GM06990 (cell line): ENCODE measurements around the gene SPOP.

Experiments
- DNase-seq: peaks from one replicate; pipeline ENCODE4 v3.0.0-alpha.2; 2011; ENCODE audit not compliant: insufficient read length; ENCODE audit errors: extremely low read depth
- H3K27me3 ChIP-seq: replicated peaks from 2 replicates; pipeline ENCODE4 v1.6.0; 2011; ENCODE audit warnings: low read length; ENCODE audit not compliant: control insufficient read depth, insufficient read depth
- H3K36me3 ChIP-seq: 2 replicates; pipeline ENCODE4 v1.5.1; 2011; ENCODE audit warnings: low read length; ENCODE audit not compliant: control insufficient read depth, insufficient read depth
- H3K4me3 ChIP-seq: replicated peaks from 2 replicates; pipeline ENCODE4 v1.5.1; 2011; ENCODE audit warnings: low read depth, mild to moderate bottlenecking, control low read depth, low read length
- CTCF ChIP-seq: IDR thresholded peaks from 2 replicates; pipeline ENCODE4 v1.5.1; 2011; ENCODE audit warnings: low read length, control low read depth, mild to moderate bottlenecking, inconsistent platforms; ENCODE audit not compliant: insufficient read depth, poor library complexity, severe bottlenecking

Gene SPOP

GRCh38 chr17:49588312-49588711 lies 89.6 kb downstream of the SPOP start:
- TF ChIP-seq CTCF: no peak
- H3K4me3 ChIP-seq: no peak overlapping the region
- no peak for DNase-seq
- H3K27me3 ChIP-seq: no peaks in the 10 kb centered on the region
- H3K36me3 ChIP-seq: no peaks in the 10 kb centered on the region; the same call in 1 of the 2 replicates

GRCh38 chr17:49587366-49588073 lies 90.4 kb downstream of the SPOP start:
- no peaks in the 10 kb centered on the region for H3K27me3 ChIP-seq
- no peak for TF ChIP-seq CTCF
- no peak overlapping the region for H3K4me3 ChIP-seq
- no peaks in the 10 kb centered on the region; the same call in 1 of the 2 replicates for H3K36me3 ChIP-seq
- no peak for DNase-seq

GRCh38 chr17:49585422-49586027 lies 92.4 kb downstream of the SPOP start:
- no peak for DNase-seq
- no peak for TF ChIP-seq CTCF
- no peaks in the 10 kb centered on the region; the same call in 1 of the 2 replicates for H3K36me3 ChIP-seq
- H3K4me3 ChIP-seq: no peak overlapping the region
- no peaks in the 10 kb centered on the region for H3K27me3 ChIP-seq

GRCh38 chr17:49583889-49584288 lies 94.0 kb downstream of the SPOP start:
- Histone ChIP-seq H3K4me3 (no peak overlapping the region), H3K27me3 (no peaks in the 10 kb centered on the region), H3K36me3 (no peaks in the 10 kb centered on the region; the same call in 1 of the 2 replicates)
- no peak for DNase-seq
- TF ChIP-seq CTCF: no peak

- no peaks in the 10 kb centered on the region for H3K36me3 ChIP-seq
- H3K4me3 ChIP-seq: no peak overlapping the region
- no peak for TF ChIP-seq CTCF
- no peak for DNase-seq
- no peaks in the 10 kb centered on the region for H3K27me3 ChIP-seq
Measured at GRCh38 chr17:49583226-49583625, 94.7 kb downstream of the SPOP start.
